ENCODE results near the gene MYL12A. TPM values are rescaled to one million over a fixed set of nuclear protein-coding genes. Genes with fewer than 3 reads are reported as not detected.

The MYL12A gene
- total RNA-seq, 2 experiments from 2014 or later: 405 to 423 TPM

GRCh38 chr18:3279201-3280185, 31.9 kb downstream of the MYL12A start:
- Mint-ChIP-seq H3K27ac (peak overlapping the region; percentile 12), H3K9me3 (no peaks in the 10 kb centered on the region), H3K27me3 (no peaks in the 10 kb centered on the region), H3K4me3 (no peak overlapping the region), H3K4me1 (ENCODE audit: low read depth) (peaks cover 11% of the 10 kb centered on the region), H3K36me3 (ENCODE audit: low read depth) (peaks cover 21% of the 10 kb centered on the region)
- DNase-seq: no peak
- TF ChIP-seq, protein P1, sequence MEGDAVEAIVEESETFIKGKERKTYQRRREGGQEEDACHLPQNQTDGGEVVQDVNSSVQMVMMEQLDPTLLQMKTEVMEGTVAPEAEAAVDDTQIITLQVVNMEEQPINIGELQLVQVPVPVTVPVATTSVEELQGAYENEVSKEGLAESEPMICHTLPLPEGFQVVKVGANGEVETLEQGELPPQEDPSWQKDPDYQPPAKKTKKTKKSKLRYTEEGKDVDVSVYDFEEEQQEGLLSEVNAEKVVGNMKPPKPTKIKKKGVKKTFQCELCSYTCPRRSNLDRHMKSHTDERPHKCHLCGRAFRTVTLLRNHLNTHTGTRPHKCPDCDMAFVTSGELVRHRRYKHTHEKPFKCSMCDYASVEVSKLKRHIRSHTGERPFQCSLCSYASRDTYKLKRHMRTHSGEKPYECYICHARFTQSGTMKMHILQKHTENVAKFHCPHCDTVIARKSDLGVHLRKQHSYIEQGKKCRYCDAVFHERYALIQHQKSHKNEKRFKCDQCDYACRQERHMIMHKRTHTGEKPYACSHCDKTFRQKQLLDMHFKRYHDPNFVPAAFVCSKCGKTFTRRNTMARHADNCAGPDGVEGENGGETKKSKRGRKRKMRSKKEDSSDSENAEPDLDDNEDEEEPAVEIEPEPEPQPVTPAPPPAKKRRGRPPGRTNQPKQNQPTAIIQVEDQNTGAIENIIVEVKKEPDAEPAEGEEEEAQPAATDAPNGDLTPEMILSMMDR (IDR thresholded peaks at IDR 0.05): no peak
- ChIA-PET POLR2A (no interaction called here), CTCF (interaction anchor here (0.6 to 11.1 kb wide), 8 partner anchors 16 to 387 kb away, joined by 3 to 203 read pairs (median 4); no protein-coding TSS in a partner anchor)
- intact Hi-C loops (cut with micrococcal nuclease): loop anchor here (2.0 to 5.0 kb wide), 3 partner anchors 173 to 387 kb away; partner anchors contain the start of gene TGIF1
- peak; percentile 8 for ATAC-seq

DNA sequence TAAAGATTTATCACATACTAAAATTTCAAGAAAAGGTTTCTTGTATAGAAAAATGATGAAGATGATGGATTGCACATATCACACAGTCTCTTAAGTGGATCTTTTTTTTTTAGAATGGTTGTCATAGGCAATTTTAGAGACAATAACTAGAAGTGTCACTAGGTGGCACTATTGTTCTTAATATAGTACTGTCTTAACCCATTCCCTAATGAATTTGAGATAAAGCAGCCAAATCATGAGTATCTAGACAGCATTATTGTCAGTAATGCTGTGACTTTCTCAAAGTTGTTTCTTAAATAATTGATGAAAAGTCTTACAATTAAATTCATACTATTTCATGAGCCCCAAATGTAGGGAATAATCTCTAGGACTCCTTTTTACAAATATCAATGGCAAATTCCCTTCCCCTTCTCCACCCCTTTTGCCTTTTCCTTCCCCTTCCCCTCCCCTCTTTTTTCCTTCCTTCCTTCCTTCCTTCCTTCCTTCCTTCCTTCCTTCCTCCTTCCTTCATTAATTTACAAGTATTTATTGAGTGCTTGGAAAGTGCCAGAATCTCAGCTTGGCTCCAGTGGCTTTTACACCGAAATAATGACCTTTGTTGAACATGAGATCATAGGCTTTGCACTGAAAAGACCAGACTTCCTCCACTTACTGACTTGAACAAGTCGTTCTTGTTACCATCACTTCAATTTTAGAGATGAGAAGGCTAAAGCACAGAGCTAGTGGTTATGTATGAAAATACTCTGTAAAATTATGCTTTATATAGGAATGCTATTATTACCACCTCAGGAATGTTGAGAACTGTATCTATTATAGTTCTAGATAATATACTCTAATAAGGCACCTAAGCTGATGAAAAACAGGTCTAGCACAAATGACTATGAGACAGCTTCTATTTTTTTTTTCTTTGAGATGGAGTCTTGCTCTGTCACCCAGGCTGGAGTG, 34.1 kb downstream of the MYL12A start:
- CTCF ChIA-PET: interaction anchor here (0.6 to 11.1 kb wide), 25 partner anchors 15 to 490 kb away, joined by 3 to 203 read pairs (median 4); no protein-coding TSS in a partner anchor
- POLR2A ChIA-PET: interaction anchor here (0.6 kb wide), 2 partner anchors 21 to 633 kb away, joined by 3 to 4 read pairs; no protein-coding TSS in a partner anchor

GRCh38 chr18:3283253-3283863, 35.8 kb downstream of the MYL12A start:
- no peak for ATAC-seq
- Mint-ChIP-seq H3K4me1 (ENCODE audit: low read depth) (peaks cover 2% of the 10 kb centered on the region), H3K4me3 (no peak overlapping the region), H3K9me3 (peaks cover 3% of the 10 kb centered on the region), H3K27me3 (no peaks in the 10 kb centered on the region), H3K36me3 (ENCODE audit: low read depth) (no peaks in the 10 kb centered on the region), H3K27ac (no peak overlapping the region)
- CTCF ChIA-PET: interaction anchor here (0.8 to 11.1 kb wide), 10 partner anchors 13 to 389 kb away, joined by 3 to 203 read pairs (median 6); no protein-coding TSS in a partner anchor
- POLR2A ChIA-PET: no interaction called here
- TF ChIP-seq, protein P1 (IDR thresholded peaks at IDR 0.05): no peak
- DNase-seq: no peak
- intact Hi-C loops (cut with micrococcal nuclease): loop anchor here (5.0 kb wide), 2 partner anchors 169 to 304 kb away; partner anchors contain the start of gene TGIF1

More for the DNA sequence above, 34.1 kb downstream of the MYL12A start:
- peaks cover 9% of the 10 kb centered on the region for H3K4me1 Mint-ChIP-seq (ENCODE audit: low read depth)
- H3K4me3 Mint-ChIP-seq: no peak overlapping the region
- H3K9me3 Mint-ChIP-seq: no peaks in the 10 kb centered on the region
- intact Hi-C loops (cut with micrococcal nuclease): loop anchor here (2.0 to 5.0 kb wide), 3 partner anchors 171 to 385 kb away; partner anchors contain the start of gene TGIF1
- DNase-seq (no peak), ATAC-seq (peak; percentile 88)
- H3K27me3 Mint-ChIP-seq: no peaks in the 10 kb centered on the region
- H3K27ac Mint-ChIP-seq: no peak overlapping the region
- TF ChIP-seq, protein P1 (IDR thresholded peaks at IDR 0.05): peak; percentile 76
- H3K36me3 Mint-ChIP-seq (ENCODE audit: low read depth): peaks cover 7% of the 10 kb centered on the region

DNA sequence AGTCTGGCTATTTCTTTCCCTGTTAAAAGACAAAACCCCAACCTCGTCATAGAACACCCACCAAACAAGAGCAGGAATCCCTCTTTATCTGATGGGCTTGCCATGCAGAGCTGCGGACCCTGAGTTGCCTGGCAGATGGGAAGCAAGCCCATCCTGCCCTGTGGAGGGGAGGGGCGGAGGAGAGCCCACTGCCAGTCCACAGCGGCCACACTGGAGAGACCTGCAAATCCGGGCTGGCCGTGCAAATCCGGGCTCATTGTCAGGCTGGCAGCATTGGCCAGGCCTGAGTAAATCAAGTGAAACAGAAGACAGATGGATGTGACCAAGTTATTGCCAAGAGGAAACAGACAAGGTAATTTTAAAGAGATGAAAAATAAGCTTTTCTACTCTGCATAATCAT, 36.3 kb downstream of the MYL12A start:
- no peaks in the 10 kb centered on the region for H3K27me3 Mint-ChIP-seq
- POLR2A ChIA-PET: interaction anchor here (1.0 kb wide), 1 partner anchor 13 kb away, joined by 3 read pairs; no protein-coding TSS in a partner anchor
- intact Hi-C loops (cut with micrococcal nuclease): loop anchor here (5.0 kb wide), 2 partner anchors 168 to 303 kb away; partner anchors contain the start of gene TGIF1

More for the DNA sequence above, 36.3 kb downstream of the MYL12A start:
- ATAC-seq (no peak), DNase-seq (no peak)
- Mint-ChIP-seq H3K36me3 (ENCODE audit: low read depth) (no peaks in the 10 kb centered on the region), H3K9me3 (peaks cover 3% of the 10 kb centered on the region), H3K27ac (no peak overlapping the region), H3K4me1 (ENCODE audit: low read depth) (peaks cover 2% of the 10 kb centered on the region), H3K4me3 (no peak overlapping the region)
- TF ChIP-seq, protein P1 (IDR thresholded peaks at IDR 0.05): no peak
- CTCF ChIA-PET: interaction anchor here (1.2 to 11.1 kb wide), 5 partner anchors 12 to 382 kb away, joined by 3 to 203 read pairs (median 24); no protein-coding TSS in a partner anchor
